M059J (cell line): ENCODE measurements around the gene TSHZ1. TPM values are rescaled to one million over a fixed set of nuclear protein-coding genes. Genes with fewer than 3 reads are reported as not detected.

Source experiments
- DNase-seq: peaks from one replicate; pipeline ENCODE4 v3.0.0-alpha.2; 2012; ENCODE audit warnings: low read depth
- total RNA-seq: library from RNA; depleted of rRNA; stranded (reverse); fragments of >200 nt; shearing (Covaris generic); gene quantifications from 2 replicates; pipeline ENCODE4 v1.2.3, GENCODE V29; 2014

Gene TSHZ1
- total RNA-seq, 1 experiment from 2014 or later: 5.9 TPM

DNA sequence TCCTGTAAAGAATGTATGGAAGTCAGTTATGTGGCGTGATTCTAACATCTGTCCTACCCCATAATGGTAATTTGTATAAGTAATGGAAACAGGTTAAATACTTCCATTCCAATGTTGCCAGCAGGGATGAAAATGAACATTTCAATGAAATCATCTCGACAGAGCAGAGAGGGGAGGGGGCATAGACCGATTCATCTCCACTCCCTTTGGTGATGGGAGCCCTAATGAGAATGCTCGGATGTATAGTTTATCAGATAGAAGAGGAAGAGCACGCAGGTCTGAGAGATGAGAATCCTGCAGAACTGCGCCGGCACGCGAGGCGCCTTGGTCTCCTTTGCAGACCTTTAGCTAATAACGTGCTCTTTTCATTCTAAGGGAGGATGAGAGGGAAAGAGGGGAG is 61.4 kb downstream of the TSHZ1 start:
- DNase-seq: no peak

DNA sequence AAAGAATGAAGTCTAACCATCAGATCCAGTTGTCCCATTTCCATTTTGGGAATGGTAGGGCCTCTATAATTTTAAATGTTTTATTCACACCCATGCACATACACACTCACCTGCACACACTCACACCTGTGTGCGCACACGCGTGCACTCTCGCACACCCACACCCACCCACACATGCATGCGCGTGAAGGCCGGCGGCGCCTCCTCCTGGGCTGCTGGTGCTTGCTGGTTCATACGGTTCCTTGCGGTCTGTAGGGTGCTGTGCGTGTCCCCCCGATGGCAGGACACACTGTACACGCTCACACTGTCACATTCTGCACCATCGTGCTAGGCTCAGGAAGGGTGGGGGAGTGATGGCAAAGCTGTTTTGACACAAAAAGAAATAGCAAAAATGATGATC is 63.2 kb downstream of the TSHZ1 start:
- DNase-seq: no peak

DNA sequence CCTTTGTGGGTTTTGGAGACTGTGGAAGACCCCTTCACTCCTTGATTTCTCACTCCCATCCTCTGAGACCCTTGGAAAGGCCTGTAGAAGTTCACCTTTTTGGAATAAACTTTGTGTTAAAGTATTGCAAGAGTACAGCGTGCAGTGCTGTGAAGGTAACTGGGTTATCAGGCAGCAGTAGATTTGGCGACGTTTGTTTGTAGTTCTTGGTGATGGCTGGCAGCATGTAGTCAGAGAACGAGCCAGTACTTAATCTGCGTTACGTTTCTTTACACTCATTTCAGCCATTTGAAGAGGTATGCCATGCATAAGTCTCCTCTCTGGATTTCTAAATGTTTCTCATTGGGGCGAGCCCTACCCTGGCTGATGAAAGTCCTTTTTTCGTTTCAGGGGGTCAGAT is 64.6 kb downstream of the TSHZ1 start:
- DNase-seq: no peak

DNA sequence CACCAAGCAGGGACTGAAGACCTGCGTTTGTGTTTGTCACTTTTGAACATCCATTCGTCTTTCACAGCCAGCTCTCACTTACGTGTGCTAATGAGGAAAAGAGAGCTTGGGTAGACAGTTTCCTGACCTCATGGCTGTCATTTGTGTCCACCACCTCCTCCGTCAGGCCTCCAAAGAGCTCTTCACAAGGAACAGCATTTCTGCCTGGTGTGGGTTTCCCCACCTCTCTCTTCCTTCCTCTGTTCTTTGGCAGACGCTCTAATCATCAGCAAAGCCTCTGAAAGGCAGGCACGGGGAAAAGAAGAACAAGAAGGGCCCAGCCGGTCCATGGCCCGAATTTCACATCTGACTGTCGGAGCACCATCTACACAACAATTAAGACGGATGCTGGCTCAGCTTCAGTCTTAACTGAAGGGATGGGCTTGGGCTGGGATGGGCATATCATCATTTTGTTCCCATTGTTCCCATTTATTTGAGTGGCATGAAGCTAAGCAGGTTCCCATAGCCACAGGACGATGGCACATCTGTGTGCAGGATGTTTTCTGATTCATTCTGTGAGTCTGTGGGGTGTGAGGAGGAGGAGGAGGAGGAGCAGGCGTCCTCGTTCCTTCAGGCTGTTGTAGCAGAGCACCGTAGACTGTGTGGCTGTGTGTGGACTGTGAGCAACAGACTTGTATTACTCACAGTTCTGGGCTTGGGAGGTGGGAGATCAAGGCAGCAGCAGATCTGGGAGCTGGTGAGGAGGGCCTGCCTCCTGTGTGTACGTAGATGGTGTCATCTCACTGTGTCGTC is 66.4 kb downstream of the TSHZ1 start:
- DNase-seq: no peak

DNA sequence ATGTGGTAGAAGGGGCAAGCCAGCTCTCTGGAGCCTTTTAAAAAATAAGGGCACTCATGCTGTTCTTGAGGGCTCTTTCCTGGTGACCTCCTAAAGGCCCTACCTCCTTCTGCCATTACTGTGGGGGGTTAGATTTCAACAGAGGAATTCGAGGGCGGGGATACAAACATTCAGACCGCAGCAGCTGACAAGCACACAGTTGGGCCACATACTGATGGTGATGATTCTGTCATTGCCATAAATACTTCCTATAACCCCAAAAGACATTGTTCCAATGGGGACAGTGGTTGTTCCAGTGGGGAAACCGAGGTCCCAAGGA is 67.0 kb downstream of the TSHZ1 start:
- DNase-seq: no peak

DNA sequence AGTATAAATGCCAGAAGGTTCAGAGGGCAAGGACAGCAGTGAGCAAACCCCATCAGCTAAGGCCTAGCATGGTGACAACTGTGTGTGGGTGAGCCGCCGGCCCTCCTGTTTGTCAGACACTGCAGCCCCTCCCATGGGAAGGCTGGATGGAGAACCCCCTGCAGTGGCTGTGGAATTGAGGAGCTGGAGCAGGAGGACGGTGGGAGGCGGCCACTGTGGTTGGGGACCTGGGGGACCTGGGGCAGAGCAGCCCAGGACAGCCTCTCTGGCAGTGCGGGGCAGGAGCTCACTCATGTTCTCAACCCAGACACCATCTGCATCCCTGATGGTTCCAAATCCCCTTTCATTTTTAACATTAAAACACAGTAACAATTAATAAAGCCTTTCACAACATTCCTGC is 68.8 kb downstream of the TSHZ1 start:
- DNase-seq: no peak

DNA sequence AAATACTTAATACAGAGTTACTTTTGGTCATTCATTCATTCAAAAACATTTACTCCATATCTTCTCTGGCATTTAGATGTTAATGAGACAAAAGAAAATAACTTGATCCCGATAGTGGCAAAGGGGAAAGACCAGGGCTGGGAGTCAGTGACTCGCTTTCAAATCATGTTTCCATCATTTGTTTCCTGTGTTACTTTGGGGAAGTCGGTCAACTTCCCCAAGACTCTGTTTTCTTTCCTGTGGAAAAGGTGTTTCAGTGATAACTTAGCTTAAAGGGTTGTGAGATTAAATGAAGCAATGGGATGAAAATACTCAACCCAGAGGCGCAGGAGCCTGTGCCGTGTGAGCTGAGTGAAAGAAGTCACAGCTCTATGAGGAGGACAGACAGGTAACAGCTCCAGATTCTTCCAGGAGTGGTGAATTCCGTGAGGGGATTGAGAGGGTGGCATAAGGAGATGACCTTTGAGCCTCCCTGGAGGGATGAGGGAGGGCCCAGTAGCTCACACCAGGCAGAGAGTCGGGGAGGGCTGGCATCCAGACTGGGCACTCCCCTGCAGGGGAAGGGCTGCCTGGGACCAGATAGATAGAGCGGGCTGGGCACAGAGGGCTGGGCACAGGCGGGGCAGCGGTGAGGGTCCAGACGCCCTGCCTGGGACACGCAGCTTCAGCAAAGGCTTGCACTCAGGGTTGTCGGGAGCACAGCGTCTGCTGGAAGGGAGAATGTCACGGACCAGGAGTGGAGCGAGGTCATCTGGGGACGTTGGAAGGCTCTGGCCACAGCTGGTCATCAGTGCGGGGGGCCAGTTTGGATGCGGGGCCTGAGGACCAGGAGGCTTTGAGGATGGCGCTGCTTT is 70.1 kb downstream of the TSHZ1 start:
- DNase-seq: peak; percentile 8

DNA sequence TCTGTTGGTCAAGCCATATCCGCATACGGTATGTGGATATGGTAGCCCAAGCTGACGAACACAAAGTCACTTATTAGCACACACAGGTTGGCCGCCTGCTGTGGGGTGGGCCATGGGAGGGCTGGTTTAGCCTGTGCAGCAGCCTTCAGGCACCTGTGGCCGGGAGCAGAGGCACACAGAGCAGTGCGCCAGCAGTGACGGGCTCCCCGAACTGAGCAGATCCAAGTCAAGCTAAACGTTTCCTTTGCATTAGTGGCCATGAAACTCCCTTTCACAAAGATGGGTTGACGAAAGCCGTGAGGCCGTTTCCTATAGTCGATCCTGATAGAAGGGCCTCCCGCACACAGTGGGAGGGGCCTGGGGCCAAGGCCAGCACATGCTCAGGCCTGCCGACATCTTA is 72.1 kb downstream of the TSHZ1 start:
- DNase-seq: no peak

DNA sequence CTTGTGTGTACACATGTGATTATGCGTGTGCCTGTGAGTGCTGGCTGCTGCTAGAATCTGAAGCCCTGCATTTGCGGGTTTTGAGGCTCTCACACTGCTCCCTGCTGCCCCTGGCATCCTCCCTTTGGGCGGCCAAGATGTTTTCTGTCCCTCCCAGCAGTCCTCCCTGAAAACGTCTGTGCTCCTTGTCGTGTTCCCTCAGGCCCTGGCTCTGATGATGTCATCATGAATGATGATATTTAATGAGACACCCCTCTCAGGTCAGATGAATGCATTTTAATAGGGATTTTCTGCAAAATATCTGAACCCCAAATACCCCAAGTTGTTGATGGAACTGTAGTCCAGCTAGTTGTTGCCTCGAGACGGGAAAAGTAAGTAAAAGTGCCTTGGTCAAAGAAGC is 73.1 kb downstream of the TSHZ1 start:
- DNase-seq: no peak

DNA sequence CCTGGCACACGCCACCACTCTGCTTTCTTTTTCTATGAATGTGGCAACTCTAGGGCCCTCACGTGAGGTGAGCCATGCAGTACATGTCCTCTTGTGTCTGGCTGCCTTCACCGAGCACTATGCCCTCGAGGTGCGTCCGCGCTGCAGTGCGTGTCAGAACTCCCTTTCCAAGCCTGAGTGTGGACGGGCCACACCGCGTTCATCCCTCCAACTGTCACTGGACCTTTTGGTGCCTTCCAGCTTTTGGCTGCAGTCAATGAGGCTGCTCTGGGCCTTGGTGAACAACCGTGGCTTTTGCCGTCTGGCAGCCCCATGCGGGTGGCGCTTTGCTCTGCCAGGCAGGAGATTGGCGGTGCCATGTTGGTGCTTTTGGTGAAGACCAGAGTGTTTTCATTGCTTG is 74.0 kb downstream of the TSHZ1 start:
- no peak for DNase-seq

DNA sequence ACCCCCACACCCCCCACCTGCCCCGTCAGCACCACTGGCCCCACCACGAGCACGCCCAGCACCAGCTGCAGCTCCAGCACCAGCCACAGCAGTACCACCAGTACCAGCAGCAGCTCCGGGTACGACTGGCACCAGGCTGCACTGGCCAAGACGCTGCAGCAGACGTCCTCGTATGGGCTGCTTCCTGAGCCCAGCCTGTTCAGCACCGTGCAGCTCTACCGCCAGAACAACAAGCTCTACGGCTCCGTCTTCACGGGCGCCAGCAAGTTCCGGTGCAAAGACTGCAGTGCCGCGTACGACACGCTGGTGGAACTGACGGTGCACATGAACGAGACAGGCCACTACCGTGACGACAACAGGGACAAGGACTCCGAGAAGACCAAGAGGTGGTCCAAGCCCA is 75.3 kb downstream of the TSHZ1 start:
- no peak for DNase-seq

DNA sequence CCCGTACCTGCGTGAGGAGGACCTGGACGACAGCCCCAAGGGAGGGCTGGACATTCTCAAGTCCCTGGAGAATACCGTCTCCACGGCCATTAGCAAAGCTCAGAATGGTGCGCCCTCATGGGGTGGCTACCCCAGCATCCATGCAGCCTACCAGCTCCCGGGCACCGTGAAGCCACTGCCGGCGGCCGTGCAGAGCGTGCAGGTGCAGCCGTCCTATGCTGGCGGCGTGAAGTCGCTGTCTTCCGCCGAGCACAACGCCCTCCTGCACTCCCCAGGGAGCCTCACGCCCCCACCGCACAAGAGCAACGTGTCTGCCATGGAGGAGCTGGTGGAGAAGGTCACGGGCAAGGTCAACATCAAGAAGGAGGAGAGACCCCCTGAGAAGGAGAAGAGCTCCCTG is 76.4 kb downstream of the TSHZ1 start:
- no peak for DNase-seq

DNA sequence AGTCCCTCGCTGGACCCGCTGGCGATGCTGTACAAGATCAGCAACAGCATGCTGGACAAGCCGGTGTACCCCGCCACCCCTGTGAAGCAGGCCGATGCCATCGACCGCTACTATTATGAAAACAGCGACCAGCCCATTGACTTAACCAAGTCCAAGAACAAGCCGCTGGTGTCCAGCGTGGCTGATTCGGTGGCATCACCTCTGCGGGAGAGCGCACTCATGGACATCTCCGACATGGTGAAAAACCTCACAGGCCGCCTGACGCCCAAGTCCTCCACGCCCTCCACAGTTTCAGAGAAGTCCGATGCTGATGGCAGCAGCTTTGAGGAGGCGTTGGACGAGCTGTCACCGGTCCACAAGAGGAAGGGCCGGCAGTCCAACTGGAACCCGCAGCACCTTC is 77.1 kb downstream of the TSHZ1 start:
- no peak for DNase-seq

DNA sequence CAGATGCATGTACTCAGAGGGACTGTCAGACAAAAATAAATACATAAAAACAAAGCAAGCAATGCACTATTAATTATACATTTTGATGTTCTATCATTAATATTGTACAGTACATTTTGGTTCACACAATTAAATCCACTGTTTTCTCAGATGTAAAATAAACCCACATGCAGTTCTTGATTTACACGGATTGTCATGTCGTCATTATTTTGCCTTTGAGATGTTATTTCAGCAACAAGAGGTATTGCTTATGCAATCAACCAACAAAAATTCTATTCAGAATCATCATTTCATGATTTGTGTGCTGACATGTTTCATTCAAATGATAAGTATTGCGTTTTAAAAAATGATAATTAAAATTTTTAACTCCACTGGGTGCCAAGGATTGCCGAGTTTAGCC is 79.2 kb downstream of the TSHZ1 start:
- no peak for DNase-seq

DNA sequence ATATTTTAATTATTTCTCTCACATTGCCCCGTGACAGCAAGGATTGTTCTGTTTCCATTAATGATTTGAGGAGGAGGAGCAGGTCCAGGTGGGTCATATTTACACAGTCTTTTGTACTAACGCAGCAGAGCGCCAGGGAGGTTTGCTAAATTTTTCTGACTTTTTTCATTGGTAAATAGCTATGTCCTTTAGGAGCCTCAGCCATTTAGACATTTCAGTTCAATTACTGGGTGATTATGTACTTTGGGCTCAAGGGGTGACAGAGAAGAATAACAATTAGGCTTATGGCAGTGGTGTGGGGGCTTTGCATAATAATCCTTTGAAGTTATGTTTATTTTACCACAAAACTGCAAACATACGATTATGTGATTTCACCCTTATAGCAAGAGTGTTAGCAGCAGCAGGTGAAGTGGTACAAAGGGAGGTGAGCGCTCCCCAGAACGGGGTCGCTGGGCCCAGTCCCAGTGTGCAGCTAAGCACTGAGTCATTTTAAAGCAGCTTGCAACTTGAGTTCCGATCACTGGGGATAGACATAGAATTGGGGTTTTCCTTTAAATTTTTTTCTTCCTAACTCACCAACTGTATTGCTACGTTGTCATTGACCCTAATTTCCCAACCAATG is 80.3 kb downstream of the TSHZ1 start:
- DNase-seq: no peak

DNA sequence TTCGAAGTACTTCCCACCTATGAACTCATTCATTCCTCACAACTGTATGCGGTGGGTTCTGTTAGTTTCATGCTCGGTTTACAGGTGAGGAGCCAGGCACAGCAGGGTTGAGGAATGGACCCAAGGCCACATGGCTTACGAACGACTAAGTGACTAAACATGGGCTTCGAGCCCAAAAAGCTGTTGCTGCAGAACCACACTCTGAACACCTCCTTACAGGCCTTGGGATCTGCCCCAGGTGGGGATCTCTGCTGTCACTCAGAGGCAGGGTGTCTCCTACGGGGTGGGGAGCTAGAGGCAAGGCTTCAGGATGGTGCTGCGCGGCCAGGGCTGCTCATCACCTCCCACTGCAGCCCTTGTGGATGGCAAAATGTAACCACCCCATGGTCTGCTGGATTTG is 80.9 kb downstream of the TSHZ1 start:
- no peak for DNase-seq

DNA sequence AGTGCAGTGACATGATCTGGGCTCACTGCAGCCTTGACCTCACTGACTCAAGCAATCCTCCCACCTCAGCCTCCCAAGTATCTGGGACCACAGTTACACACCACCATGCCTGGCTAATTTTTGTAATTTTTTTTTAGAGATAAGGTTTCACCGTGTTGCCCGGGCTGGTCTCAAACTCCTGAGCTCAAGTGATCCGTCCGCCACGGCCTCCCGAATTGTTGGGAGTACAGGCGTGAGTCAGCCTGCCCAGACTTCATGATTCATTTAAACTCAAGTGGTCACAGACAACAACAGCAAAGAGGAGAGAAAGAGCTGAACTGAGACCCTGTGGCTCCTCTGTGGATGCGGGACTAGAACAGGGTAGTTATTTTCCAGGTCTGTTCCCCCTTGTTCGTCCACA is 83.0 kb downstream of the TSHZ1 start:
- DNase-seq: peak; percentile 80

DNA sequence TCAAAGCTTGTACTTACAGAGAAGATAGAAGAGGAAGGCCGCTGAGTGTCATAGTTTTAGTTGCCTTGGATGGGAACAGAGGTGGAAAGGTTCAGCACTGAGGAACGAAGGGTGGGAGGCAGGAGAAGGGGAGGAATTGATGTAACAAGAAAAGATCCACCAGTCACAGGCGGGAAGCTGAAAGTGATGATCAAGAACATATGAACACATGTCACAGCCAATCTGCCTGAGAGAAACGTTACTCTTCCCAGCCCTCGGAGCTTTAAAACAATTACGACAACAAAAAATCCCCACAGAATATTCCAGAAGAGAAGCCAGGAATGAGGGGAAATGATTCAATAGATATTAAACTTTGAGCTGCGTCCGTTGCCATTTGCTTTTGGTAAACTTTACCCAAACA is 87.1 kb downstream of the TSHZ1 start:
- no peak for DNase-seq

DNA sequence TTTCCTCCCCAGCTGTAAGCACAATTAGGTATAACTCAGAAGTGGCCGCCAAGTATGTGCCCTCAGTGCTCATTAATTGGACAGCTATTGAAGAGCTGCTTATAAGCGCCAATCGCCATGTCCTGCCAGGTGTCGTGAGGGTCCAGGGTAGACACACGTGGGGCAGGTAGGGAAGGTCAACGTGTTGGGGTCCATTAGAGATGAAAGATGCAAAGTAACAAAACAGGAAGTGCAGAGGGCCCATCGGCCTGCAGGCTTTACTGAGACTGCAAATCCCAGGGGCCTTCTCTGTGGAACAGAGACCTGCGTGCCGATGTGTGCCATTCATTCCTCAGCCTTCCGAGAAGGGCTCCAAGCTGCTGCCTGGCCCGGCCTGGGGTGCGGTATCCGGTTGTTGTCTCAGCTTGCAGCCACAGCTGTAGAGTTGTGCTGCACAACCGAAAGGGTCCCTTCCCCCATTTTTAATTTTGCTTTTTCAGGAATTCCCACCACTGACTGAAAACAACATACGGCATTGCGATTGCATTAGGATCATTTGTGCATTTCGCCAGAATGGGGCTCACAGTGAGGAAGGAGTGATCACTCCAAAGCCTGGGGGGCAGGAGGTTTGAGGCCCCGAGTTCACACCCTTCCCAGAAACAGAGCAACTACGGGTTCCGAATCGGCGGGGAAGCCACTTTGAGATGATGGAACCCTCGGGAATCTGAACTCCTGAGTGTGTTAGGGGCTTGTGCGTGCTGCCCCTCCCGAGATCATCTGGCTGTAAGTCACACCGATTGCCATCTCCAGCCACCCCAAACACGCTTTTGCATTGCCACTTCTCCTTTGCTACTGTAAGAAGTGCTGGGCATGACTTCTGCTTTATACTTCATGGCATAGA is 94.3 kb downstream of the TSHZ1 start:
- no peak for DNase-seq

DNA sequence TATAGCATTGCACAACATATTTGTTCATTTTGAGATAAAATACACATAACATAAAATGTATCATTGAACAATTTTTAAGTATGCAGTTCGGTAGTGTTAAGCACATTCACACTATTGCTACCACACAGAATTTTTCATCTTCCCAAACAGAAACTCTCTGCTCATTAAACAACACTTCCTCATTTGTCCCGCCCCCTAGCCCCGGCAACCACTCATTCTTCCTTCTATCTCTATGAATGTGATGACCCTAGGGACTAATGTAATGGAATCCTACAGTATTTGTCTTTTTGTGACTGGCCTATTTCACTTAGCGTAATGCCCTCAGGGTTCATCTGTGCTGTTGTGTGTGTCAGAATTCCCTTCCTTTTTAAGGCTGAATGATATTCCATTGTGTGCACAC is 95.4 kb downstream of the TSHZ1 start:
- no peak for DNase-seq

DNA sequence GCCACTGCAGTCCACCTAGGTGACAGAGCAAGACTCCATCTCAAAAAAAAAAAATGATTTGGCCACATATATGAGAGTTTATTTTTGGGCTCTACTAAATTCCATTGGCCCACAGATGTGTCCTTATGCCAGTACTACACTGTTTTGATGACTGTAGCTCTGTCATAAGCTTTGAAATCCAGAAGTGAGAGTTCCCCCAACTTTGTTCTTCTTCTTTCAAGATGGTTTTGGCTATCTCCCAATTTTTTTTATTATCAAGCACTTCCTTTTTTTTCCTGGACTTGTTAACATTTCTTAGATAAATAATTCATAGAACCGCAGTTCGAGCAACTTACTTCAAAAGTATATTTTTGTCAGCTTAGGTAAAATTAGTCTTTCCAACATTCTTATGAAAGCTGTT is 96.9 kb downstream of the TSHZ1 start:
- DNase-seq: no peak

DNA sequence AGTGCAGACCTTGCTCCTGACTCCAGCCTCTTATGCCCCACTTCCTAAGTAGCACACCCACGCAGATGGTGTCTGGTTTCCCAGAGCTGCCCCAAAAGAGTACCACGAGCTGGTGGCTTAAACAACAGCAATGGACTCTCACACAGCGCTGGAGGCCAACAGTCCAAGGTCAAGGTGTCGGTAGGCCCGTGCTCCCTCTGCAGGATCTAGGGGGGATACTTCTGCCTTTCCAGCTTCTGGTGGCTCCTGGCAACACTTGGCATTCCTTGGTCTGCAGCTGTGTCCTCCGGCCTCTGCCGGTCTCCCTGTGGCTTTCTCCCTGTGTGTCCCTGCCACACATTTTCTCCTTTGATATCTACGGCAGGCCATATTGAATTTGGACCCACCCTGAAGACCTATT is 99.0 kb downstream of the TSHZ1 start:
- no peak for DNase-seq
